Measurements from ENCODE around the gene TMA7.

TMA7 gene

GRCh38 chr3:48403533-48404439 lies 36.3 kb upstream of the TMA7 start:
- H3K9ac ChIP-seq (ENCODE audit: low read depth, low read length) = no peak overlapping the region
- H3K27me3 ChIP-seq (ENCODE audit: control insufficient read depth, insufficient read depth, low read length) = no peaks in the 10 kb centered on the region
- H3K36me3 ChIP-seq (ENCODE audit: control insufficient read depth, insufficient read depth, low read length) = peaks cover 72% of the 10 kb centered on the region
- H3K27ac ChIP-seq (ENCODE audit: low read depth, low read length) = no peak overlapping the region
- no peak overlapping the region for H3K4me3 ChIP-seq (ENCODE audit: low read depth, low read length)
- no peaks in the 10 kb centered on the region for H3K9me3 ChIP-seq (ENCODE audit: control insufficient read depth, insufficient read depth, low read length)
- no peaks in the 10 kb centered on the region for H3K4me1 ChIP-seq (ENCODE audit: control insufficient read depth, insufficient read depth, low read length)

DNA sequence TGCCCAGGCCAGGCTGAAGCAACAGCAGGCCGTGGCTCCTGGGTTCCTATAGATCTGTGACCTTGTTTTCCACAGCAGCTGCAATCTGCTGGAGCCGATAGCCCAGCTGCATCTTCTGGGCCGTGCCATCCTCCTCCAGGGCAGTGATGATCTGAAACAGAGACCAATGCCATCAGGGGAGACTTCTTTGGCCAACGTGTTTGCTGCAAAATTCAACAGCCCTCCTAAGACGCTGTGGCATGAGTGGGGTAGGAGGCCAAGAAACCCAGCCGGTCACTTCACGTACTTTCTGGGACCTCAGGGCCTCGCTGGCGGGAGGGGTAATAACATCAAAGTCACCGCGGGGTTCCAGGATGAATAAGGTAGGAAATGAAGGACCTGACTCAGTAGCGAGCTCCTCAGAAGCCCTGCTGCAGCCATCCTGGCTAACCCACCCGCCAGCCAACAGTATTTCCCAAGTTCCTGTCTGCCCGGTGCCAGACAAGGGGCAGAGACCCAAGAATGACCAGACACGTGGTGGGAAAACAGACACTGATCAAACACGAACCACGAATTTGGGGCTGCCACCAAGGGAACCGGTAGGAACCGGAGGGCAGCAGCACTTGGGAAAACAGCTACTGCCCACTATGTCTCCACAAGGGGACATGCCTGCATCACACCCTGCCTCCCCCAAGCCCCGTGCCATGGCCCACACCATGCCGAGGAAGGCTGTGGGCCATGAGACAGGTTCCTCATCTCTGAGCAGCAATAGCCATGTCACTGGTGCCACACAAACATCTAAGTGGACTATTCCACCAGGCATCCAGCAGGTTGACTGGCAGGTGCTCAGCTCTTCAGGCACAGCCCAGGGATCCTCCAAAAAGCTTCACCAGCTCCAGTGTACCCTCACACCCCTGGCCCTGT lies 35.4 kb upstream of the TMA7 start:
- H3K27me3 ChIP-seq (ENCODE audit: control insufficient read depth, insufficient read depth, low read length) = no peaks in the 10 kb centered on the region
- H3K9me3 ChIP-seq (ENCODE audit: control insufficient read depth, insufficient read depth, low read length) = no peaks in the 10 kb centered on the region
- no peak overlapping the region for H3K9ac ChIP-seq (ENCODE audit: low read depth, low read length)
- H3K27ac ChIP-seq (ENCODE audit: low read depth, low read length) = no peak overlapping the region
- peaks cover 81% of the 10 kb centered on the region for H3K36me3 ChIP-seq (ENCODE audit: control insufficient read depth, insufficient read depth, low read length)
- H3K4me1 ChIP-seq (ENCODE audit: control insufficient read depth, insufficient read depth, low read length) = no peaks in the 10 kb centered on the region
- no peak overlapping the region for H3K4me3 ChIP-seq (ENCODE audit: low read depth, low read length)

DNA sequence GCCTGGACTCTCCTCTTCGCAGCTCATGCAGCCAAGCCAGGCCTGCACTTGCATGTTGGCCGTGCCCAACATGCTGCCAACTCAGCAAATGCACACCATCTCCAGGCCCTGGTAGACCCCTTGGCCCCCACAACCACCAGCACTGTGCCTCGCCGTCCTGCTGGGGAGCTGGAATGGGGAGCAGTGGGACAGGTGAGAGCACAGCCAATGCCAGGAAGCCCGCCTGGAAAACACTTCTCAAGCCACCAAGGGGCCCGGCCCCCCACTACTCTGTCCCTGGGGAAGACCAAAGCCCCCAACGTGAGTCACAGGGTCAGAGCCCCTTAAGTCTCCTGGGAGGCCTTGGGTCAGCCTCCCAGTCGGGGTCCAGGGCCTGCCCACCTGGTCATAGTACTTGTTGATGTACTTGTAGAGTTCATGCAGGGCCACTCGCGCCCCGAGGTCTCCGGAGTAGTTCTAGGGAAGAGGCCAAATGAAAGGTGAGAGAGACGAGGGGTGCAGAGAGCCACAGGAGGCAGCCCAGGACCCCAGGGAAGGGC lies 34.6 kb upstream of the TMA7 start:
- no peak overlapping the region for H3K27ac ChIP-seq (ENCODE audit: low read depth, low read length)
- H3K9me3 ChIP-seq (ENCODE audit: control insufficient read depth, insufficient read depth, low read length) = no peaks in the 10 kb centered on the region
- H3K9ac ChIP-seq (ENCODE audit: low read depth, low read length) = no peak overlapping the region
- H3K36me3 ChIP-seq (ENCODE audit: control insufficient read depth, insufficient read depth, low read length) = peaks cover 88% of the 10 kb centered on the region
- no peaks in the 10 kb centered on the region for H3K27me3 ChIP-seq (ENCODE audit: control insufficient read depth, insufficient read depth, low read length)
- H3K4me1 ChIP-seq (ENCODE audit: control insufficient read depth, insufficient read depth, low read length) = no peaks in the 10 kb centered on the region
- no peak overlapping the region for H3K4me3 ChIP-seq (ENCODE audit: low read depth, low read length)

DNA sequence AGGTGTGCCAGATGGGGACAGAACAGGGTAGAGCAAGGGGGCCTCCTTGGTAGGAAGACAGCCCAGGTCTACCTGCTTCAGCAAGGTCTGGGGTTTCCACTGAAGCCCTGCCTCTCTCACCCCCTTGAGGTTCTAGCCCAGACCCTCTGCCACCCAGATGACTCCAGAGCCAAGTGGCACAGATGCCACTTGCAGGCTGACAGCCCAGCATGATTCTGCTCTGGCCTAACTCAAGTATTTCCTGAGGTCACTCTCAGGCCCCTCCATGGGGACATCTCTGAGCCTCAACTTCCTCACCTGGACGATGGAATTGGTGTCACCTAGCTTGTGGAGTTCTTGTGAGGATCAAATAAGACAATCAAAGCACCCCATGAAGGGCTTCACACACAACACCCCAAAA lies 34.1 kb upstream of the TMA7 start:
- Histone ChIP-seq H3K27me3 (ENCODE audit: control insufficient read depth, insufficient read depth, low read length) (no peaks in the 10 kb centered on the region), H3K9me3 (ENCODE audit: control insufficient read depth, insufficient read depth, low read length) (no peaks in the 10 kb centered on the region), H3K4me1 (ENCODE audit: control insufficient read depth, insufficient read depth, low read length) (no peaks in the 10 kb centered on the region), H3K9ac (ENCODE audit: low read depth, low read length) (no peak overlapping the region), H3K36me3 (ENCODE audit: control insufficient read depth, insufficient read depth, low read length) (peaks cover 93% of the 10 kb centered on the region), H3K27ac (ENCODE audit: low read depth, low read length) (no peak overlapping the region), H3K4me3 (ENCODE audit: low read depth, low read length) (no peak overlapping the region)

- no peaks in the 10 kb centered on the region for H3K4me1 ChIP-seq (ENCODE audit: control insufficient read depth, insufficient read depth, low read length)
- H3K27me3 ChIP-seq (ENCODE audit: control insufficient read depth, insufficient read depth, low read length) = no peaks in the 10 kb centered on the region
- H3K4me3 ChIP-seq (ENCODE audit: low read depth, low read length) = no peak overlapping the region
- no peaks in the 10 kb centered on the region for H3K9me3 ChIP-seq (ENCODE audit: control insufficient read depth, insufficient read depth, low read length)
- no peak overlapping the region for H3K27ac ChIP-seq (ENCODE audit: low read depth, low read length)
- H3K9ac ChIP-seq (ENCODE audit: low read depth, low read length) = no peak overlapping the region
- H3K36me3 ChIP-seq (ENCODE audit: control insufficient read depth, insufficient read depth, low read length) = peaks cover 98% of the 10 kb centered on the region
Observed at GRCh38 chr3:48406443-48407431, 33.3 kb upstream of the TMA7 start.

GRCh38 chr3:48407542-48408099 lies 32.4 kb upstream of the TMA7 start:
- Histone ChIP-seq H3K9ac (ENCODE audit: low read depth, low read length) (no peak overlapping the region), H3K4me1 (ENCODE audit: control insufficient read depth, insufficient read depth, low read length) (no peaks in the 10 kb centered on the region), H3K9me3 (ENCODE audit: control insufficient read depth, insufficient read depth, low read length) (no peaks in the 10 kb centered on the region), H3K4me3 (ENCODE audit: low read depth, low read length) (no peak overlapping the region), H3K36me3 (ENCODE audit: control insufficient read depth, insufficient read depth, low read length) (peaks cover 98% of the 10 kb centered on the region), H3K27ac (ENCODE audit: low read depth, low read length) (no peak overlapping the region), H3K27me3 (ENCODE audit: control insufficient read depth, insufficient read depth, low read length) (no peaks in the 10 kb centered on the region)

DNA sequence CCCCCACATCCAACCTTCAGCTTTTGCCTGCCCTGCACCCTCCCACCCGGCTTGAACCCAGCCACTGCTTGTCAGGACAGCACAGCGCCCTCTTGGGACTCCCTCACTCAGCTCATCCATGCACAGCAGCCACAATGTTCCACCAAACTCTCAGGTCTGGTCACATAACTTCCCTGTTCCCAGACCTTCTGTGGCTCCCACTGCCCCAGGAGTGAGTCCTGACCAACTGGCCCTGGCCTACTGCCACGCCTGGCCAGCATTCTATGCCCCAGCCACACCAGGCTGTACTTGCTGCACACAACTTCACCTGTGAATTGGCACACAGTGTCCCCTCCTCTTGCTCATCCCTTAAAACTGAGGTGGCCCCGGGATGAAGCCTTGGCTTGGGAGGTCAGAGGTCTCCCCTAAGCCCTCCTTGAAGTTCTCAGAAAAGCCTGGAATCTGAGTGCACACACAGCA lies 31.2 kb upstream of the TMA7 start:
- H3K4me3 ChIP-seq (ENCODE audit: low read depth, low read length) = no peak overlapping the region
- H3K27ac ChIP-seq (ENCODE audit: low read depth, low read length) = no peak overlapping the region
- H3K9ac ChIP-seq (ENCODE audit: low read depth, low read length) = no peak overlapping the region
- H3K4me1 ChIP-seq (ENCODE audit: control insufficient read depth, insufficient read depth, low read length) = no peaks in the 10 kb centered on the region
- no peaks in the 10 kb centered on the region for H3K27me3 ChIP-seq (ENCODE audit: control insufficient read depth, insufficient read depth, low read length)
- H3K36me3 ChIP-seq (ENCODE audit: control insufficient read depth, insufficient read depth, low read length) = peaks cover 98% of the 10 kb centered on the region
- H3K9me3 ChIP-seq (ENCODE audit: control insufficient read depth, insufficient read depth, low read length) = no peaks in the 10 kb centered on the region

DNA sequence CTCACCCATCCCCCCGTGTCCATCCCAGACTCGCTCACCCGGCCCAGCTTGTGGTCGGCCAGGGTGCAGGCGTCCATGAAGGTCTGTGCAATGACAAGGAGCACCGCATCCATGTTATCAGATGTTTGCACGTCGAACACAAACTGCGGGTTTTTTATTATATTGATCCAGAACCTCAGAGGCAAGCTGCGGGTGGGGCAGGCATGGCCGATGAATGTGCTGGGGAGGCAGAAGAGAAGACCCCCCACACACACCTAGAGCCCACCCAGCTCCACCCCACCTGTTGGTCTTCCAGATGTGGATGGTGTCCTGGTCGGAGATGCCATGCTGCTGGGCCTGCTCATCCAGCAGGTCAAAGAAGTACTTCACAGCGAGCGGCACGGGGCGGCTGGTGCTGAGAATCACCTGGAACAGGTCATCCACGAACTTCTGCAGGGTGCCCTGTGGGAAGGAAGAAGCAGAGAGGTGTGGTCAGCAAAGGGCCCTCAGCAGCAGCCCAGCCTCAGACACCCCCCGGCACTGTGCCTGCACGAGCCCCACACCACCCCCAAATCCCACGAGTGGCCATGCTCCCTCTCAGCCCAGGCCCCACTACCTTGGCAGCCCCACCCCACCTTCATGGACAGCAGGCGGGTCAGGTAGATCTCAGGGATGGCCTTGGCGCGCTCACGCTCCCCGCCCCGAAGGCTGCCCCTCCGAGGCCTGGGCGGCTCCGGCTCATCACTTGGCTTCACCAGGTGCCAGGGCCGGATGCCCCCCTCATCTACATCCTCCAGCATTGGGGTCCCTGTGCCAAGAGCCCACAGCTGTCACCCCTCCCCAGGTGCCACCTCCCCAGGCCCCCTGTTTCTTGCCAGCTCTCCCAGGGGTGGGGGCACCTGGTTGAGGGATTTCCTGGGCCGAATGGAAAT lies 30.5 kb upstream of the TMA7 start:
- H3K27me3 ChIP-seq (ENCODE audit: control insufficient read depth, insufficient read depth, low read length) = no peaks in the 10 kb centered on the region
- no peak overlapping the region for H3K9ac ChIP-seq (ENCODE audit: low read depth, low read length)
- H3K27ac ChIP-seq (ENCODE audit: low read depth, low read length) = no peak overlapping the region
- H3K36me3 ChIP-seq (ENCODE audit: control insufficient read depth, insufficient read depth, low read length) = peaks cover 98% of the 10 kb centered on the region
- H3K9me3 ChIP-seq (ENCODE audit: control insufficient read depth, insufficient read depth, low read length) = no peaks in the 10 kb centered on the region
- no peak overlapping the region for H3K4me3 ChIP-seq (ENCODE audit: low read depth, low read length)
- no peaks in the 10 kb centered on the region for H3K4me1 ChIP-seq (ENCODE audit: control insufficient read depth, insufficient read depth, low read length)

GRCh38 chr3:48410205-48411040 lies 29.6 kb upstream of the TMA7 start:
- Histone ChIP-seq H3K4me1 (ENCODE audit: control insufficient read depth, insufficient read depth, low read length) (no peaks in the 10 kb centered on the region), H3K4me3 (ENCODE audit: low read depth, low read length) (no peak overlapping the region), H3K9me3 (ENCODE audit: control insufficient read depth, insufficient read depth, low read length) (no peaks in the 10 kb centered on the region), H3K27me3 (ENCODE audit: control insufficient read depth, insufficient read depth, low read length) (no peaks in the 10 kb centered on the region), H3K9ac (ENCODE audit: low read depth, low read length) (no peak overlapping the region), H3K36me3 (ENCODE audit: control insufficient read depth, insufficient read depth, low read length) (peaks cover 98% of the 10 kb centered on the region), H3K27ac (ENCODE audit: low read depth, low read length) (no peak overlapping the region)
